H4 (cell line): ENCODE measurements around the gene GCN1. TPM values are rescaled to one million over a fixed set of nuclear protein-coding genes. Genes with fewer than 3 reads are reported as not detected.
"Not testable (repeated sequence)": the region's sequence is repeated elsewhere in the genome, so short reads cannot be mapped to it uniquely, and the experiment has no call there.

Source experiments
- DNase-seq: peaks from one replicate; pipeline ENCODE4 v3.0.0-alpha.2; 2015; ENCODE audit warnings: low spot score
- total RNA-seq: library from RNA; depleted of rRNA; stranded (reverse); fragments of >200 nt; shearing (Covaris generic); gene quantifications from 2 replicates; pipeline ENCODE4 v1.2.3, GENCODE V29; 2014; rRNA removed

Gene GCN1
- 33.7 and 59.7 TPM in 2 replicates for total RNA-seq

DNA sequence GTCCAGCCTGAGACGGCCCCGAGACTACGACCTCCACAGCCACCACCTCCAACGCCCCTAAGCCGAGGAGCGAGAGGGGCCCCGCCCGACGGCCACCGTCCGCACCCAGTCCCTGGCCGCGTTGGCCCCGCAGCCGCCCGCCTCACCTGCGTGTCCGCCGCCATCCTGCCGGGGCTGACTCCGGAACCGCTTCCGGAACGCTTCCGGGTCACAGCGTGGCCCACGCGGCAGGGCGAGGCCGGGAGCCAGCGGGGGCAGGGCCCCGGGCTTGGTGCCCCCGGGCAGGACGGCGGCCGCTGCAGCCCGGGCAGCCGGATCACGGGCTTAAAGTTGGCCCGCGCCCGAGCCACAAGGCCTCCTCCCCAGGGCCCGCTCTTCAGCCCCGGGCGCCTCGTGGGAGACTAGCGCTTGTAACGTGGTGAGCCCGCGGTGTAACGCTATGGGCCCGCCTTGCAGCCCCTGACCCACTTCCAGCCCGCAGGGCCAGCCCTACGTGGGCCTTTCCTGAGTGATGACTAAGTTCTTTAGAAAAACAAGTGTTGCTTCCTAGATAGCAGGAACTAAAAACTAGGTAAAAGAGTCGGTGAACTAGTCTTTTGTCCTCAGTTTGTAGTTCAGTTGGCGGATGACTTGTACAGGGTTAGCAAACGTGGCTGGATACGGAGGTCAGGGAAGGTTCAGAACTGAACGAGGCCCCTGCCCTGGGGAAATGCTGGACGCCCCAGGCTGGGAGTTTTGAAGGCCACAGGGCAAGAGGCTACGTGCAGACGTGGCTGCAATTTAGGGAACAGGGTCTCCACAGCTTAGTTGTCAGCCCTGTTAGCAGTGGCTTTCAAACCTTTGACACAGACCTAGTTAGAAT, at the start of gene GCN1:
Gene GCN1, minus strand, starts transcription at position 182 of the 862 bp plus-strand sequence. Its CDS starts 18 bp downstream, at position 164.
- peak; percentile 64 for DNase-seq

- no peak for DNase-seq
Observed at GRCh38 chr12:120242971-120243699, 48.6 kb upstream of the GCN1 start.

DNA sequence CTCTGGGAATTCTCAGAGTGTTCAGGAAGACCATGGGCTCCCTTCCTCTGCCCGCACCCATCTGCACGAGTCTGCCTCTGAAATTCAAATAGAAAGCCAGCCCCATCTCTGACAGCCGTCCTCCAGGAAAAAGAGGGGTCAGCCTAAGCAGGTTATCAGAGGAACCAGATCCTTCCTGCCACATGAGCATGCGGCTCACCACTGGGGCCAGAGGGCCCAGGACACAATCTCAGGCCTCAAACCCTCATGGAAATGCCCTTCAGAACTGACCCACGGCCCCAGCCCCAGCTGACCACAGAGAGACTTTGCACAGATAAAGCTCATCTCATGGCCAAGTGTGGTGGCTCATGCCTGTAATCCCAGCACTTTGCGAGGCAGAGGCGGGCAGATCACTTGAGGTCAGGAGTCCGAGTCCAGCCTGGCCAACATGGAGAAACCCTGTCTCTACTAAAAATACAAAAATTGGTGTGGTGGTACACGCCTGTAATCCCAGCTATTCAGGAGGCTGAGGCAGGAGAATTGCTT, 47.8 kb upstream of the GCN1 start:
- no peak for DNase-seq

DNA sequence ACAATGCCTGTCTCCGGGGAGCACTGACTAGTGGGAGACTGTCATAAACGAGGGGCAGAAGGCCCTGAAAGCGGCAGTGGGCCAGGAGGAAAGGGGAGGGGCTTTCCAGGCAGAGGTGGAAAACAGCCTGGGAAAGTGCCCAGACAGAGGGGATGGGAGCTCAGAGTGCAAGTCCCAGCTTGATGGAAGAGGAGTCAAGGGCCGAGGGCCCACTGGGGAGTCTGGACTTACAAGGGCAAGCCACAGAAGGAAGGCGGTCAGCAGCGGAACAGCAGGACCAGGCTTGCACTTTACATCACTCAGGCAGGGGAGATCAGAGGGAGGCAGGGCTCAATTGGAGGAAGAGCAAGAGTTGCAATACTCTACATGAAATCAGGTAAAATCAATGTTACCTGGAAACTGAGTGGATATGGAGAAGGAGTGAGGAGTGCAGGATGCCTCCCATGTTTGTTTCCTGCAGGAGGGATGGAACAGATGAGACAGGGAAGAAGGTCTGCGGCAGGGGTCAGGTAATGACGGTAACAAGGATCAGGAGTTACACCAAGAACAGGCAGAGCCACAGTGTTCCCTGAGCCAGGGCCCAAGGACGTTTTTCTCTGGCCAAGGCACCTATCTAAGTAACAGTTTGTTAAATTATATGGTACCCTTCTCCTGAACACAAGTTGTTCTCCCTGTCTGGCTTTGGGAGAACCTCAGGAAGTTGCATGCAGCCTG, 47.2 kb upstream of the GCN1 start:
- DNase-seq, result no peak

DNA sequence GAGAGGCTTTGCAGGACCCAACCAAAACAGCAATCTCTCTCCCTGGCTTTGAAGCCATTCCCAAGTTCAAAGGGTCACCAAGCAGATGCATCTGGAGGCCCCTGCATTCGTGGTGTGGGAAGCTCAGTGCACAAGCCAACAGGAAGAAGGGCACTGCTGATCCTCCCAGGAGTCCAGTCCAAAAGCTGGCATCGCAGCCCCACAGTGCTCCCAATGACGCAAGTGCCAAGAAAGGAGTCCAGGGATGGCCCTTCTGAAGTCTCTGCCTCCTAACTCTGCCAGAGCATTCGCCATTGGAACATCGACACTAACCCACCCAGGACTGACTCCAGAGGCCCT, 45.9 kb upstream of the GCN1 start:
- DNase-seq, result no peak

DNA sequence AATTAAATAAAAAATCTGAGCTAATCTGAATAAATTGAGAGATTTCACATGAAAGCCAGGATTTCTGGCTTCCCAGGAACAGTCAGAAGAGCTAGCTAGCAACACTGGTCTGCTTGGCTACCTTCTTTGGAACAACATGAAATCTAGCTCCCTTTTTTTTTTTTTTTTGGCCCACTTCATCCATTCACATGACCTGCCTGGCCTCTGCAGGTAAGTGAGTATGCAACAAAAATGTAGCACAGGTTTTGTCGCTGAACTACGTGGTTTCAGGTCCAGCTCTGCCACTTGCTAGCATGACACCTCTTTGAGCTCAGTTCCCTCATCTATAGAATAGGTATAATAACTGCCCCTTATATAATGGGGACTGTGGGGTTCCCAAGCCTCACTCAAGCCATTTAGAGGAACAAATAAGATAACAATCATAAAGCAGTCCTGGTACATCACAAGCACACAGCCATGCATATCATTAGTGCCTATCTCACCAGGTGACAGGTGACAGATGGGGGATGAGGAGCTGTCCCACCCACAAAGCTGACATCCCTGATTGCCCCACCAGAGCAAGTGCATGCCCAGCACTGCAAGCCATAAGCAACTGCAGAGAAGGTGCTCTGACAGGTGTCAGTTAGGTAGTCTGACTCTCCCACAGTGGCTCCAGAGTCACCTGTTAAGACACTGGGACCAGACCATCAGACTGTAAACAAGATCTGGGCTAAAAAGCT, 45.4 kb upstream of the GCN1 start:
- DNase-seq, result no peak

DNA sequence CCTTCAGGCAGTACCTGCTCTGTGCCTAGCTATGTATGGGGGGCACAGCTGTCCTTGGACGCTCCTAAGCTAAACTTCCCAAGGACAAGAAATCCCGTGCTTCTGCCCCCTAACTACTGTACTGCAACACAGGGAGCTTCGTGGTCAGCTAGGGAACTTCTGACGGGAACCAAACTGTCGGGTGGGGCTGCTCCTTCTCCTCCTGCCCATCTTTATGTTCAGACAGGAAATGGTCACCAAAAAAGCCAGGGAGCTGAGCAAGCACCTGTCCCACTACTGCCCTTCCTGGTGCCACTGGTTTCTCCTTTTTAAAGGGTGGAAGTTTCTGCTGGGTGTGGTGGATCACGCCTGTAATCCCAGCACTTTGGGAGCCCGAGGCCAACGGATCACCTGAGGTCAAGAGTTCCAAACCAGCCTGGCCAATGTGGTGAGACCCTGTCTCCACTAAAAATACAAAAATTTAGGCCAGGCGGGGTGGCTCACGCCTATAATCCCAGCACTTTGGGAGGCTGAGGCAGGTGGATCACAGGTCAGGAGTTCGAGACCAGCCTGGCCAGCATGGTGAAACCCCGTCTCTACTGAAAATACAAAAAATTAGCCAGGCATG, 44.4 kb upstream of the GCN1 start:
- DNase-seq, result no peak

- DNase-seq, result no peak
Observed at GRCh38 chr12:120238217-120238616, 43.7 kb upstream of the GCN1 start.

DNA sequence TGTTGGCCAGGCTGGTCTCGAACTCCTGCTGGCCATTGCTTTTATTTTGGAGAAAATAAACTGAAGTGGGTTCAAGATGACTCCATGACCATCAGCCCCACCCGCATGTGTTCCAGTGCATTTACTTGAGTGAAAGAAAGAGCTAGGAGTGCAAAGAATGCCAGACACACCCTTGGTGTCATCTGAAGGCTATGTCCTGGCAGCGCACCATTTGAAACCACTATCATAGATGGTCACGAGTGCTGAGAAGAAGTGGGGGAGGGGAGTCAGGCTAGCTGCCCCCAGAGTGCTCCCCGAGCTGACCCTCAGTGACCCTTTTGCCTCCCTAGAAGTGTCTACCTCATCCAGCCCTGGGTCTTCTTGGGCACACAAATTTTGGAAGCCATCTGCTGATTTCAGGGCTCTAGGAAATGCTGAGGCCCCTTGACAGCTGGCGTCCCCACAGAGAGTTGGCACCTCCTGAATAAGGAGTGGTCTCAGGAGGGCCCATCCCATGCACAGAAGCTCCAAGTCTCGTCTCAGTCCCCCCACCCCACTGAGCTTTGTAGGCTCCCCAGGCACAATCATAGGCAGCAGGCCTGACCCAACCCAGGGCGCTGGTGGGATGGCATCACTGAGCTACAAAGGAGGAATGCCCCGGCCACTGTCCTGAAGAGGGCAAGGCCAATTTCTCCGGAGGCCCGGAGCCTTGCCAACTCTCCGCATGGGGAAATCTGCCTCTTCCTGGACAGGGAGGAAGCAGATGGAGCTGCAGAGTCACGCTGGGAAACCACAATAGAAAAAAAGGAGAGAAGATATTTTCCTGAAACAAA, 43.1 kb upstream of the GCN1 start:
- peak; percentile 70 for DNase-seq

- DNase-seq, result not testable (repeated sequence)
Observed at GRCh38 chr12:120236809-120237208, 42.3 kb upstream of the GCN1 start.

- DNase-seq, result no peak
Observed at GRCh38 chr12:120235369-120236323, 41.1 kb upstream of the GCN1 start.

- peak; percentile 98 for DNase-seq
Observed at GRCh38 chr12:120234643-120235368, 40.3 kb upstream of the GCN1 start.

GRCh38 chr12:120231316-120232011, 36.9 kb upstream of the GCN1 start:
- DNase-seq, result peak; percentile 97

DNA sequence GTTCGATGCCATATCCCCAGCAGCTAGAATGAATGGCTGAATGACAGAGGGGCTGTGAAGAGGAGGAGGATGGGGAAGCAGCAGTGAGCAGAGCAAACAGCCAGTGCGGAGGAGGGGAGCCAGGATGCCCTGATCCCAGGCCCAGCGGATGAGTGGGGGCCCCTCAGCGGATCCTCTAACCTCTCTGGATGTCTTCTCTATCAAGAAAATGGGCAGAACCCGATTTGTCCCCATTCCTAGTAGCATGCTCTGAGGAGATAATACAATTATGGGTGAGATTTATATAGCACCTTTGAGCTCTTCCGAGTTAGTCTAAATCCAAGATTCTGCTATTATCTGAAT, 36.4 kb upstream of the GCN1 start:
- no peak for DNase-seq

GRCh38 chr12:120230326-120230973, 35.9 kb upstream of the GCN1 start:
- peak; percentile 96 for DNase-seq

DNA sequence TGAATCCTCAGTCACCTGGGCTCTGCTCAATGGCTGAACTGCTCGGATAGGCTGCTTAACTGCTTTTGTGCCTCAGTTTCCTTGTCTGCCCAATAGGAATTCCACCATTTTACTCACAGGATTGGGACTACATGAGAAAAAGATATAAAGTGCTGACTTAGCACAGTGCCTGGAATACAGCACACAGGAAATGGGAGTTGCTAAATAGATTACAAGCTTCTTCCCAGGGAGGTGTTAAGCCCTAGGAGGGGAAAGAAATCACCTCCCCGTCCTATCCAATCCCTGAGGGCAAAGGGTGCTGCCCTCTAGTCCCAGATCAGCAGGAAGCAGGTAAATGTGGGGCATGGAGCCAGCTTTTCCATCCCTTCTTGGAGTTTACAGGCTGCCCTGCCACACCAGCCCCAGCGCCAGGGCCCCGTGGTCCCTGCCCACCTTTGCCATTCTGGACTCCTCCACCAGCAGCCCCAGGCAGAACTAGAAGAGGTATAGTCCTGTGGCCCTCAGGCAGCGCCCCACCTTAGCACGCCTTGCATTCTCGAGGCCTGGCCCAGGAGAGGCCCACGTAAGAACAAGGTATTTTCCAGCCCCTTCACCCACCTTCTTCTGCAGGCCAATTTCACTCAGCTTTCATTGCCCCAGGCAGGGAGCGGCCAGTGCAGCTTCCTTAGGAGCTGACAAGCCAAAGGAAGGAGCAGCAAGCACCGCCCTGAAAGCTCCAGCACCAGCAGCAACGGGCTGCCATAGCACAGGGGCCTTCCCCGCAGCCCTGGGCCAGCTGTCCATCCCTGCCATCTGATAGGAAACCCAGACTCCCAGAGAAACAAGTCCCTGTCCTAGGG, 35.2 kb upstream of the GCN1 start:
- peak; percentile 48 for DNase-seq
